Uterus (tissue), 4 donors: Measurements from ENCODE around the gene C1orf21. TPM values are rescaled to one million over a fixed set of nuclear protein-coding genes. Genes with fewer than 3 reads are reported as not detected.

Source experiments
- DNase-seq, 2 donors: peaks; one replicate each; pipeline ENCODE4 v3.0.0-alpha.2; 2019 to 2020
- H3K27ac ChIP-seq, 2 donors: fragments of 200-600 bp; sonication (generic); 1 replicate in 1 of 2; 2 replicates in 1 of 2; pipeline ENCODE4 v1.5.1; 2016 to 2018
- H3K27me3 ChIP-seq, 2 donors: fragments of 200-600 bp; sonication (generic); one replicate each; pipeline ENCODE4 v1.5.1; 2018 to 2019; ENCODE audit warnings: control low read depth in 1 of 2
- H3K36me3 ChIP-seq, 2 donors: fragments of 200-600 bp; sonication (generic); one replicate each; pipeline ENCODE4 v1.5.1; 2019; ENCODE audit warnings: control low read depth in 1 of 2
- H3K4me1 ChIP-seq, 2 donors: fragments of 200-600 bp; sonication (generic); one replicate each; pipeline ENCODE4 v1.5.1; 2018 to 2019; ENCODE audit warnings: control low read depth in 1 of 2
- H3K4me3 ChIP-seq, 2 donors: fragments of 200-600 bp; sonication (generic); 1 replicate in 1 of 2; 2 replicates in 1 of 2; pipeline ENCODE4 v1.5.1; 2018 to 2019; ENCODE audit warnings: mild to moderate bottlenecking in 1 of 2
- H3K9me3 ChIP-seq, 2 donors: fragments of 200-600 bp; sonication (generic); one replicate each; pipeline ENCODE4 v1.5.1; 2019; ENCODE audit warnings: control low read depth in 1 of 2
- POLR2A ChIP-seq, 2 donors: fragments of 450-650 bp; IDR thresholded peaks; one replicate each; pipeline ENCODE4 v1.6.1; 2016; ENCODE audit warnings: antibody characterized with exemption in 2 of 2, mild to moderate bottlenecking in 1 of 2, moderate library complexity in 1 of 2
- intact Hi-C: fragments of 100-400 bp; cut with DNase I; formaldehyde crosslinking; loops from one replicate; pipeline ENCODE4 v1.15.1; 2023; ENCODE audit warnings: low total_unique reads
- total RNA-seq, 4 donors: library from RNA; depleted of rRNA in 3 of 4; stranded (reverse); fragments of >200 nt in 3 of 4; gene quantifications; one replicate each; pipeline versions ENCODE4 v1.1.0 to v1.2.4, GENCODE V29; 2014 to 2023
- TF ChIP-seq, protein P1 (sequence below), 4 experiments: fragments of 200-600 bp in 2 of 4; fragments of 450-650 bp in 2 of 4; sonication (generic) in 2 of 4; IDR thresholded peaks; one replicate each; pipeline ENCODE4 v1.5.1; 2016 to 2019; ENCODE audit warnings: antibody characterized with exemption in 4 of 4, mild to moderate bottlenecking in 2 of 4, moderate library complexity in 1 of 4
- donor health status: DM: yes; HTN: yes; CAD: no.

The C1orf21 gene
- total RNA-seq, 4 donors from 2014 or later, result 15.0 to 71.0 (median 44.5) TPM

DNA sequence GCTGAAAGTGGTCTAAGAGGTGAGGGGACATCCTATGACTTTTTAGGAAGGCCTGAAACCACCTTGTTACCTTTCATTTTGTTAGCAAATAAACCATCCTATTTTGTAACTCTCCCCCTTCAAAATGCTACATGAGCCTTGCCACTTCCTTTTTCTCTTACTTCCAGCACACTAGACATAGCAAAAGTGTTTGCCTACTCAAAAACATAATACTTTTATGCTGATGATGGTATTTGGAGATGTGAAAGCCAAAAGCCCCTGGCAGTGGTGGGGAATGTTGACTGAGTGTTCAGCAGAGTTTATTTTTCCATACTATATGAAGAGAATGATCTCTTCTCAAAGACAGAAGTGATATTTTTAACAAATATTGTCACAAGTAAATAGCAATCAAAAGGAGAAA, 233.6 kb downstream of the C1orf21 start:
- H3K4me1 ChIP-seq, result peaks cover 0 to 13% of the 10 kb centered on the region in 2 donors
- H3K27ac ChIP-seq, result peak overlapping the region; percentile 90 to 93
- H3K4me3 ChIP-seq, result no peak overlapping the region
- no peaks in the 10 kb centered on the region for H3K9me3 ChIP-seq
- H3K36me3 ChIP-seq, result no peaks in the 10 kb centered on the region
- intact Hi-C loops, result no loop called here
- no peak for DNase-seq
- no peak for TF ChIP-seq POLR2A (IDR thresholded peaks at IDR 0.05)
- TF ChIP-seq, protein P1, sequence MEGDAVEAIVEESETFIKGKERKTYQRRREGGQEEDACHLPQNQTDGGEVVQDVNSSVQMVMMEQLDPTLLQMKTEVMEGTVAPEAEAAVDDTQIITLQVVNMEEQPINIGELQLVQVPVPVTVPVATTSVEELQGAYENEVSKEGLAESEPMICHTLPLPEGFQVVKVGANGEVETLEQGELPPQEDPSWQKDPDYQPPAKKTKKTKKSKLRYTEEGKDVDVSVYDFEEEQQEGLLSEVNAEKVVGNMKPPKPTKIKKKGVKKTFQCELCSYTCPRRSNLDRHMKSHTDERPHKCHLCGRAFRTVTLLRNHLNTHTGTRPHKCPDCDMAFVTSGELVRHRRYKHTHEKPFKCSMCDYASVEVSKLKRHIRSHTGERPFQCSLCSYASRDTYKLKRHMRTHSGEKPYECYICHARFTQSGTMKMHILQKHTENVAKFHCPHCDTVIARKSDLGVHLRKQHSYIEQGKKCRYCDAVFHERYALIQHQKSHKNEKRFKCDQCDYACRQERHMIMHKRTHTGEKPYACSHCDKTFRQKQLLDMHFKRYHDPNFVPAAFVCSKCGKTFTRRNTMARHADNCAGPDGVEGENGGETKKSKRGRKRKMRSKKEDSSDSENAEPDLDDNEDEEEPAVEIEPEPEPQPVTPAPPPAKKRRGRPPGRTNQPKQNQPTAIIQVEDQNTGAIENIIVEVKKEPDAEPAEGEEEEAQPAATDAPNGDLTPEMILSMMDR (IDR thresholded peaks at IDR 0.05), result no peak
- H3K27me3 ChIP-seq, result no peaks in the 10 kb centered on the region

GRCh38 chr1:184621260-184621659, 234.4 kb downstream of the C1orf21 start:
- Histone ChIP-seq H3K27me3 (no peaks in the 10 kb centered on the region), H3K27ac (peak overlapping the region; percentile 90 to 93), H3K4me3 (no peak overlapping the region), H3K9me3 (no peaks in the 10 kb centered on the region), H3K36me3 (no peaks in the 10 kb centered on the region), H3K4me1 (peaks cover 0 to 13% of the 10 kb centered on the region in 2 donors)
- no peak for TF ChIP-seq POLR2A (IDR thresholded peaks at IDR 0.05)
- TF ChIP-seq, protein P1 (IDR thresholded peaks at IDR 0.05), result no peak
- DNase-seq, result peak in 1 of 2 donors; percentile 63
- intact Hi-C loops, result no loop called here

DNA sequence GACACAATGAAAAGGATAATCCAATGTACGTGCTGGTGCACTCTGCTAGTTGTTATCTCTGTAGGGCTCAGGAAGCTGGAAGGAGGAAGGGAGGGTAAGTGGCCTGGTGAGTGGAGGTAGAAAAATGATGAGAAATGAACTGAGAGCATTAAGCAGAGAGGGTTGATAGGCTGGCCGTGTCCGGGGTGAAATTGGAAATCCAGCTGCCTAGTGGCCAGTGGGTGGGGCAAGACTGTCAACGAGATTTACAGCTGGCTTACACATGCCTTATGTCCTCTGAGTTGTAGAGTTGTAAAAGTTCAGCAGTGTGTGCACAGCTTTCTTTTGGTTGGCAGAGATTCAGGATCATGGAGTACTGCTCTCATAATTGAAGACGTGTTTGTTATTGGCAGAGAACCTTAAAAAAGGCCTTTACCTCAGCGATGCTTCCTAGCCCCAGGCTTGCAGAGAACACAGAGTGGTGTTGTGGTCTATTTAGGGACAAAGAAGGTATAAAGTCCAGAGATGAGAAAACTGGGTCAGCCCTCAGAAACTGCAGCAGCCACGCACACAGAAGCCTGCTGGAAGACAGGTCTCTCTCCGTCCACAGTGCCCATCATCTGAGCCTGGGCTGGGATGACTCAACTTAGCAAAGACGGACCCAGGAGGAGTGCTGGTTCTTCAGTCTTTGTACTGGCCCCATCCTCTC, 235.5 kb downstream of the C1orf21 start:
- Histone ChIP-seq H3K9me3 (no peaks in the 10 kb centered on the region), H3K4me1 (peaks cover 0 to 13% of the 10 kb centered on the region in 2 donors), H3K4me3 (no peak overlapping the region), H3K27ac (peak overlapping the region; percentile 90 to 93), H3K27me3 (no peaks in the 10 kb centered on the region), H3K36me3 (no peaks in the 10 kb centered on the region)
- intact Hi-C loops, result no loop called here
- peak; percentile 31 to 48 for TF ChIP-seq POLR2A (IDR thresholded peaks at IDR 0.05)
- TF ChIP-seq, protein P1 (IDR thresholded peaks at IDR 0.05), result no peak
- DNase-seq, result peak; percentile 90 to 93

- Histone ChIP-seq H3K4me3 (no peak overlapping the region), H3K9me3 (no peaks in the 10 kb centered on the region), H3K27ac (peak overlapping the region; percentile 90 to 93), H3K27me3 (no peaks in the 10 kb centered on the region), H3K4me1 (peaks cover 0 to 13% of the 10 kb centered on the region in 2 donors), H3K36me3 (no peaks in the 10 kb centered on the region)
- TF ChIP-seq, protein P1 (IDR thresholded peaks at IDR 0.05), result no peak
- no peak for TF ChIP-seq POLR2A (IDR thresholded peaks at IDR 0.05)
- intact Hi-C loops, result no loop called here
- no peak for DNase-seq
Measured at GRCh38 chr1:184623404-184623803, 236.6 kb downstream of the C1orf21 start.

DNA sequence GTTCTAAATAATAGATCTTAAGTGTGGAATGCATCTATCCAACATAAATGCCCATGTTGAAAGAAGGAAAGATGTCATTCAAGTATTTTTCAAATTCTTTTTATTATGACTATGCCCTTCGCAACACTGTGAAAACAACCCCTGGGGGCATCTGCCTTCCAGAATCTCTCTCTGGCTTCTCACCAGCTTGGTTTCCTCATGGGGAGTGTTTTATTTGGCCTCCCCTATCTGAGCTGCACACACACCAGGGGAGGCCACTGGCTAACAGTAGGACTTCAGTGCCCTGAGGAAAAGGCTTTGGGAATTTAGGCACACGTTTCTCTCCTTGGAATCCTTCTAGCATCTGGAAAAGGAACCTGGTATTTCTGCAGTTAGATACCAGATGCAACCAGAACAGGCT, 237.2 kb downstream of the C1orf21 start:
- Histone ChIP-seq H3K27ac (peak overlapping the region; percentile 90 to 93), H3K9me3 (no peaks in the 10 kb centered on the region), H3K27me3 (no peaks in the 10 kb centered on the region), H3K4me3 (no peak overlapping the region), H3K36me3 (no peaks in the 10 kb centered on the region), H3K4me1 (peaks cover 0 to 13% of the 10 kb centered on the region in 2 donors)
- no peak for DNase-seq
- intact Hi-C loops, result no loop called here
- TF ChIP-seq POLR2A (IDR thresholded peaks at IDR 0.05), result no peak
- TF ChIP-seq, protein P1 (IDR thresholded peaks at IDR 0.05), result no peak
